WTC11 (cell line): ENCODE measurements around the gene SPN. TPM values are rescaled to one million over a fixed set of nuclear protein-coding genes. Genes with fewer than 3 reads are reported as not detected.
"Not testable (repeated sequence)": the region's sequence is repeated elsewhere in the genome, so short reads cannot be mapped to it uniquely, and the experiment has no call there.

Source experiments
- ATAC-seq: fragments of 200-7000 bp; cut with Tn5 transposase; 2 replicates; pipeline ENCODE4 v1.10.0; 2021; ENCODE audit warnings: mild to moderate bottlenecking, moderate library complexity
- CTCF ChIA-PET: fragments of 300-600 bp; sonication (Branson Sonifier 250); formaldehyde crosslinking; loops from one replicate; lab custom pipeline; 2021; ENCODE audit warnings: antibody characterized with exemption; lab: Charles Lee
- POLR2A ChIA-PET: fragments of 350-600 bp; sonication (Branson Sonifier 250); formaldehyde crosslinking; loops from one replicate; lab custom pipeline; 2021; ENCODE audit warnings: antibody characterized with exemption; lab: Charles Lee
- DNase-seq: peaks from one replicate; pipeline ENCODE4 v3.0.0; 2021; ENCODE audit warnings: low spot score
- H3K27ac Mint-ChIP-seq: 2 replicates; pipeline ENCODE4 v1.8.0; 2021; ENCODE audit warnings: mixed read lengths
- H3K27me3 Mint-ChIP-seq: 2 replicates; pipeline ENCODE4 v1.8.0; 2021; ENCODE audit warnings: low read depth, mild to moderate bottlenecking, moderate library complexity, mixed read lengths
- H3K36me3 Mint-ChIP-seq: 2 replicates; pipeline ENCODE4 v1.8.0; 2021; ENCODE audit warnings: mixed read lengths
- H3K4me1 Mint-ChIP-seq: 2 replicates; pipeline ENCODE4 v1.8.0; 2022; ENCODE audit warnings: mixed read lengths
- H3K4me3 Mint-ChIP-seq: 2 replicates; pipeline ENCODE4 v1.8.0; 2021; ENCODE audit warnings: mild to moderate bottlenecking, moderate library complexity, mixed read lengths
- H3K9me3 Mint-ChIP-seq: 2 replicates; pipeline ENCODE4 v1.8.0; 2021; ENCODE audit warnings: mixed read lengths
- ESRRA ChIP-seq: sonication (generic); formaldehyde crosslinking; IDR thresholded peaks from 2 replicates; pipeline ENCODE4 v1.8.1; 2022; ENCODE audit warnings: mild to moderate bottlenecking, missing genetic modification reagents, borderline replicate concordance
- IRF2 ChIP-seq: sonication (generic); formaldehyde crosslinking; IDR thresholded peaks from 2 replicates; pipeline ENCODE4 v1.8.0; 2022; ENCODE audit warnings: low read depth, missing genetic modification reagents, borderline replicate concordance
- SP1 ChIP-seq: sonication (generic); formaldehyde crosslinking; conservative IDR thresholded peaks from 2 replicates; pipeline ENCODE4 v1.8.1; 2022; ENCODE audit warnings: missing genetic modification reagents
- ZNF121 ChIP-seq: sonication (generic); formaldehyde crosslinking; IDR thresholded peaks from 2 replicates; pipeline ENCODE4 v1.8.0; 2023; ENCODE audit warnings: missing genetic modification reagents
- ZNF138 ChIP-seq: sonication (generic); formaldehyde crosslinking; conservative IDR thresholded peaks from 2 replicates; pipeline ENCODE4 v1.8.1; 2022; ENCODE audit warnings: mild to moderate bottlenecking, moderate library complexity, missing genetic modification reagents
- ZNF263 ChIP-seq: sonication (generic); formaldehyde crosslinking; IDR thresholded peaks from 2 replicates; pipeline ENCODE4 v1.8.1; 2022; ENCODE audit warnings: low read depth, mild to moderate bottlenecking, moderate library complexity, missing genetic modification reagents
- ZNF671 ChIP-seq: fragments of 250-450 bp; sonication (Bioruptor Pico); IDR thresholded peaks from 2 replicates; pipeline ENCODE4 v1.8.0; 2021; ENCODE audit warnings: mild to moderate bottlenecking
- total RNA-seq: library from RNA; stranded (reverse); gene quantifications from 3 replicates; pipeline ENCODE4 v1.2.3, GENCODE V29; 2021
- TF ChIP-seq, protein P1 (sequence below): sonication (generic); formaldehyde crosslinking; IDR thresholded peaks from 2 replicates; pipeline ENCODE4 v1.8.1; 2022; ENCODE audit warnings: missing genetic modification reagents, borderline replicate concordance
- TF ChIP-seq, protein P2 (sequence below): fragments of 250-450 bp; sonication (Bioruptor Pico); conservative IDR thresholded peaks from 2 replicates; pipeline ENCODE4 v1.9.0; 2021; ENCODE audit warnings: mild to moderate bottlenecking
- TF ChIP-seq, protein P3 (sequence below): fragments of 250-450 bp; sonication (Bioruptor Pico); IDR thresholded peaks from 2 replicates; pipeline ENCODE4 v1.9.0; 2021; ENCODE audit warnings: mild to moderate bottlenecking

The SPN gene
- total RNA-seq, 1 experiment from 2014 or later, result 2.3 TPM

DNA sequence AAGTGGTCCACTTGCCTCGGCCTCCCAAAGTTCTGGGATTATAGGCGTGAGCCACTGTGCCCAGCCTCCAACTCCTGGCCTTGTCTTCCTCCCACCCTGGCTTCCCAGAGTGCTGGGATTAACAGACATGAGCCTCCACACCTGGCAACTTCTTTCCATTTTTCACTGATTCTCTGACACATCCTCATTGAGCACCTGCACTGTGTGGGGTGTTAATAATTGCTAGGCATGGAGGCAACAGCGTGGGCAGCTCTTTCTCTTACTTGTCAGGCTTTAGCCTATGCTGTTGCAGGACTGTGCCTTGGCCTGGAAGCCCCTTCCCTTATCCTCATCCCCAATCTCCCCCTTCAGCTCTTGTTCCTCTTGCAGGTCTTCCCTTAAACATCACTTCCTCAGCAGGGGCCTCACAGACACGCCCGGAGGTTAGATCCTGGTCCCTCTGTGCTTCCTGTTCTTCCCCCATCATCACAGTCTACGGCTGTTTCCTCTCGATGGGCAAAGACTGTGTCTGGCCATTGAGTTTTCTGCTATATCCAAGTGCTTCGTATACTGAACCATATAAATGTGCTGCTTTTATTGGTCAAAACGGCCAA, 23.8 kb downstream of the SPN start (continued):
- TF ChIP-seq, protein P1, sequence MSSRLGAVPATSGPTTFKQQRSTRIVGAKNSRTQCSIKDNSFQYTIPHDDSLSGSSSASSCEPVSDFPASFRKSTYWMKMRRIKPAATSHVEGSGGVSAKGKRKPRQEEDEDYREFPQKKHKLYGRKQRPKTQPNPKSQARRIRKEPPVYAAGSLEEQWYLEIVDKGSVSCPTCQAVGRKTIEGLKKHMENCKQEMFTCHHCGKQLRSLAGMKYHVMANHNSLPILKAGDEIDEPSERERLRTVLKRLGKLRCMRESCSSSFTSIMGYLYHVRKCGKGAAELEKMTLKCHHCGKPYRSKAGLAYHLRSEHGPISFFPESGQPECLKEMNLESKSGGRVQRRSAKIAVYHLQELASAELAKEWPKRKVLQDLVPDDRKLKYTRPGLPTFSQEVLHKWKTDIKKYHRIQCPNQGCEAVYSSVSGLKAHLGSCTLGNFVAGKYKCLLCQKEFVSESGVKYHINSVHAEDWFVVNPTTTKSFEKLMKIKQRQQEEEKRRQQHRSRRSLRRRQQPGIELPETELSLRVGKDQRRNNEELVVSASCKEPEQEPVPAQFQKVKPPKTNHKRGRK (CRISPR knock-in tag), result no peak
- TF ChIP-seq, all 79 proteins: peak for 0

DNA sequence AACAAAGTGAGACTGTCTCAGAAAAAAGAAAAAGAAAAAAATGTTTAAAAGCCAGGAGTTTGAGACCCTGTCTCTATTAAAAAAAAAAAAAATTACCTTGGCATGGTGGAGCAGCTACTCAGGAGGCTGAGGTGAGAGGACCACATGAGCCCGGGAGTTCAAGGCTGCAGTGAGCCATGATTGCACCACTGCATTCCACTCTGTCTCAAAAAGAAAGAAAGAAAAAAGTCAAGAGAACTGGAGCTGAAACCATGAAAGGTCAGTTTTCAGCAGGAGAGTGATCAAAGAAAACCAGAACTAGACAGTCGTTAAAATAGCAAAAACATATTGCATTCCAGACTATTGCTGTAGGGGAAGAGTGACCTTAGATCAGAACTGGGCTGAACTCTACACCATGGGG, 24.7 kb downstream of the SPN start:
- peak overlapping the region; percentile 18 for H3K4me3 Mint-ChIP-seq
- no peak for ATAC-seq
- TF ChIP-seq, protein P2, sequence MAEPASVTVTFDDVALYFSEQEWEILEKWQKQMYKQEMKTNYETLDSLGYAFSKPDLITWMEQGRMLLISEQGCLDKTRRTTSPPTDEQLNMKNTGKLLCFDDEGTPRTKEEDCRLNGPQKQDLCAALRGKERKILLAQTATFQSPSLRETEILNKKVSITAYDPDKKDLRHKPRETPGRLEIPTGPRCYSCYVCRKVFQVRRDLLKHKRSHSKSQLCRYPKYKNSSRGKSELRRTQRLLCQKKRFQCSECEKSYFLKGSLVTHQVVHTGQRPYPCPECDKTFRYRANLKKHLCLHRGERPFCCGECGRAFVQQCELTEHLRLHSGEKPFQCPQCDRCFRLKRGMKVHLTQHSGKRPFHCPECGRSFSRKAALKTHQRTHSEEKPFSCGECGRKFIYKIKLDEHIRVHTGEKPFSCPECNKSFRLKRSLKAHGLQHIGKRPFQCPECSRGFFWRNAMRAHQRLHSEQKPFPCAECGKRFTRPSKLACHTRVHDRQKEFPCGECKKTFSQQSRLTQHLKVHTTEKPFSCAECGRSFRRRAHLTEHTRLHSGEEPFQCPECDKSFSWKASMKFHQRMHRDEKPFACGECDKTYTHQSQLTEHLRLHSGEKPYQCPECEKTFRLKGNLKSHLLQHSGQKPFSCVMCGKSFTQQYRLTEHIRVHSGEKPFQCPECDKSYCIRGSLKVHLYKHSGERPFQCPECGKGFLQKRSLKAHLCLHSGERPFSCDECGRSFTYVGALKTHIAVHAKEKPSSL (CRISPR knock-in tag), result no peak
- TF ChIP-seq ESRRA, result no peak
- no peak for TF ChIP-seq ZNF263 (CRISPR knock-in tag)
- no peak for TF ChIP-seq ZNF671 (CRISPR knock-in tag)
- TF ChIP-seq ZNF138 (CRISPR knock-in tag), result no peak
- TF ChIP-seq, protein P3, sequence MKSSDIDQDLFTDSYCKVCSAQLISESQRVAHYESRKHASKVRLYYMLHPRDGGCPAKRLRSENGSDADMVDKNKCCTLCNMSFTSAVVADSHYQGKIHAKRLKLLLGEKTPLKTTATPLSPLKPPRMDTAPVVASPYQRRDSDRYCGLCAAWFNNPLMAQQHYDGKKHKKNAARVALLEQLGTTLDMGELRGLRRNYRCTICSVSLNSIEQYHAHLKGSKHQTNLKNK, result no peak
- TF ChIP-seq IRF2, result no peak
- TF ChIP-seq, all 79 proteins: peak for 0
- ChIA-PET POLR2A (interaction anchor here (1.8 kb wide), 1 partner anchor 11 kb away, joined by 5 read pairs; no protein-coding TSS in a partner anchor), CTCF (interaction anchor here (1.1 to 5.6 kb wide), 3 partner anchors 12 to 161 kb away, joined by 3 to 73 read pairs (median 4); no protein-coding TSS in a partner anchor)
- Mint-ChIP-seq H3K27me3 (no peaks in the 10 kb centered on the region), H3K27ac (peak overlapping the region; percentile 68; the same call in 1 of the 2 replicates), H3K36me3 (peaks cover 52% of the 10 kb centered on the region), H3K4me1 (peaks cover 30% of the 10 kb centered on the region), H3K9me3 (peaks cover 9% of the 10 kb centered on the region)
- no peak for DNase-seq

DNA sequence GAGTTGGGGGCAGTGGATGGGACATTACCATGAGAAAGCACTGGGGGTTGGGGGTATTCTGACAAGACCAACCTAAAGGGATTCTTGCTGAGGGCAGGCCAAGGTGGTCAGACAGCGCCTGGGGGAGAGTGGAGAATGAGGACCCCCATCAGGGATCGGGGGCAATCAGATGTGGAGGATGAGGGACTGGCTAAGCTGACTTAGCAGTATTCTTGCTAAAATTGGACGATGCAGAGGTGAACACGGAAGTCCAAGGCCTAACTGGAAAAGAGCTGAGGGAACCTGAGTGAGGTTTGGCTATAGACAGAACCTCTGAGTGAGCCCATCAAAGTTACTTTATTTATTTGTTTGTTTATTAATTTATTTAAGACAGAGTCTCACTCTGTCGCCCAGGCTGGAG, 25.1 kb downstream of the SPN start:
- DNase-seq, result no peak
- H3K4me3 Mint-ChIP-seq, result no peak overlapping the region
- no peaks in the 10 kb centered on the region for H3K27me3 Mint-ChIP-seq
- ChIA-PET POLR2A (interaction anchor here (0.7 to 1.8 kb wide), 4 partner anchors 11 to 325 kb away, joined by 3 to 5 read pairs (median 4); no protein-coding TSS in a partner anchor), CTCF (interaction anchor here (0.7 to 5.6 kb wide), 3 partner anchors 12 to 162 kb away, joined by 3 to 73 read pairs (median 3); no protein-coding TSS in a partner anchor)
- peaks cover 48% of the 10 kb centered on the region for H3K36me3 Mint-ChIP-seq
- H3K27ac Mint-ChIP-seq, result peak overlapping the region; percentile 68; the same call in 1 of the 2 replicates
- peaks cover 9% of the 10 kb centered on the region for H3K9me3 Mint-ChIP-seq
- TF ChIP-seq, protein P2 (CRISPR knock-in tag), result no peak
- TF ChIP-seq SP1 (CRISPR knock-in tag) (no peak), ZNF121 (CRISPR knock-in tag) (0 out of 2 replicates have a peak, but pooled peaks have one; percentile 26)
- TF ChIP-seq, all 79 proteins: peak for 1
- ATAC-seq, result no peak; the same call in 1 of the 2 replicates
- H3K4me1 Mint-ChIP-seq, result peaks cover 30% of the 10 kb centered on the region

DNA sequence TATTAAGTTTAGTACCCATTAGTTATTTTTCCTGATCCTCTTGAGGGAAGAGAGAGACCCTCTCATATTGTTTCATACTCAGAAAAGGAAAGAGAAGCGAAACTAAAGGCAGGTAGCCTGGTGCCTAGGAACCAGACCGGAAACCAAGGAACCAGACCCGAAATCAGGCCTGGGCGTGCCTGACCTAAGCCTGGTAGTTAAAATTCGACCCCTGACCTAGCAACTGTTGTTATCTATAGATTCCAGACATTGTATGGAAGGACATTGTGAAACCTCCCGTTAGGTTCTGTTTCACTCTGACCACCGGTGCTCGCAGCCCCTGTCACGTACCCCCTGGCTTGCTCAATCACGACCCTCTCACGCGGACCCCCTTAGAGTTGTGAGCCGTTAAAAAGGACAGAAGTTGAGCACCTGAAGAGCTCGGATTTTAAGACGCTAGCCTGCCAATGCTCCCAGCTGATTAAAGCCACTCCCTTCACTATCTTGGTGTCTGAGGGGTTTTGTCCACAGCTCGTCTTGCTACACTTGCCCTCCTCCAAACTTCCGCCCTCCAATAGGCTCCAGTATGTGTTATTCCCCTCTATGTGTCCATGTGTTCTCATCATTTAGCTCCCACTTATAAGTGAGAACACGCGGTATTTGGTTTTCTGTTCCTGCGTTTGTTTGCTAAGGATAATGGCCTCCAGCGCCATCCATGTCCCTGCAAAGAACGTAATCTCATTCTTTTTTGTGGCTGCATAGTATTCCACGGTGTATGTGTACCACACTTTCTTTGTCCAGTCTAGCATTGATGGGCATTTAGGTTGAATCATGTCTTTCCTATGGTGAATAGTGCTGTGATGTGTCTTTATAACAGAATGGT, 26.7 kb downstream of the SPN start:
- H3K4me3 Mint-ChIP-seq, DNase-seq, H3K27me3 Mint-ChIP-seq, ATAC-seq, H3K9me3 Mint-ChIP-seq, POLR2A ChIA-PET, H3K27ac Mint-ChIP-seq: not testable (repeated sequence)
- CTCF ChIA-PET, result interaction anchor here (1.7 to 5.6 kb wide), 2 partner anchors 10 kb away, joined by 23 to 73 read pairs; partner anchors contain the start of gene QPRT
- Mint-ChIP-seq H3K36me3 (peaks cover 35% of the 10 kb centered on the region), H3K4me1 (peaks cover 27% of the 10 kb centered on the region)

DNA sequence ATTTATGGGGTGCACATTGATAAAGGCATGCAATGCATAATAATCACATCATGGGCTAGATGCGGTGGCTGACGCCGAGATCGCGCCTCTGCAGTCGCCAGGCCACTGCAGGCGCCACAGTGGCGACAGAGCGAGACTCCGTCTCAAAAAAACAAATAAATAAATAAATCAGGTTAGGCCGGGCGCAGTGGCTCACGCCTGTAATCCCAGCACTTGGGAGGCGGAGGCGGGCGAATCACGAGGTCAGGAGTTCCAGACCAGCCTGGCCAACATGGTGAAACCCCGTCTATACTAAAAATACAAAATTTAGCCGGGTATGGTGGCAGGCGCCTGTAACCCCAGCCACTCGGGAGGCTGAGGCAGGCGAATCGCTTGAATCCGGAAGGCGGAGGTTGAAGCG, 29.6 kb downstream of the SPN start:
- DNase-seq, ATAC-seq, H3K27me3 Mint-ChIP-seq, H3K9me3 Mint-ChIP-seq, POLR2A ChIA-PET, H3K4me3 Mint-ChIP-seq, H3K27ac Mint-ChIP-seq: not testable (repeated sequence)
- Mint-ChIP-seq H3K4me1 (peaks cover 12% of the 10 kb centered on the region), H3K36me3 (peaks cover 38% of the 10 kb centered on the region)
- CTCF ChIA-PET, result interaction anchor here (1.4 to 1.7 kb wide), 4 partner anchors 16 to 156 kb away, joined by 3 to 13 read pairs (median 10); no protein-coding TSS in a partner anchor
